Skeletal muscle satellite cell (primary cell): ENCODE data around the gene CTNNAL1.
A peak's percentile ranks its signal among the peaks of the same experiment; 100 is the strongest.

Experiments used
- H3K27me3 ChIP-seq: 2 replicates; pipeline ENCODE4 v1.7.0; 2013; ENCODE audit warnings: low read length; ENCODE audit not compliant: control insufficient read depth, insufficient read depth
- H3K36me3 ChIP-seq: 2 replicates; pipeline ENCODE4 v1.7.0; 2013; ENCODE audit warnings: mild to moderate bottlenecking, control low read depth, low read length; ENCODE audit not compliant: insufficient read depth
- H3K4me1 ChIP-seq: 2 replicates; pipeline ENCODE4 v1.7.0; 2013; ENCODE audit warnings: low read length; ENCODE audit not compliant: control insufficient read depth, insufficient read depth
- H3K4me2 ChIP-seq: 2 replicates; pipeline ENCODE4 v1.7.0; 2013; ENCODE audit warnings: mild to moderate bottlenecking, low read length
- H3K4me3 ChIP-seq: 2 replicates; pipeline ENCODE4 v1.7.0; 2013; ENCODE audit warnings: low read length
- H3K9ac ChIP-seq: 2 replicates; pipeline ENCODE4 v1.7.0; 2013; ENCODE audit warnings: mild to moderate bottlenecking, low read depth, low read length, moderate library complexity
- H3K9me3 ChIP-seq: replicated peaks from 2 replicates; pipeline ENCODE4 v1.7.0; 2013; ENCODE audit warnings: mild to moderate bottlenecking, control low read depth, low read length

Gene CTNNAL1

DNA sequence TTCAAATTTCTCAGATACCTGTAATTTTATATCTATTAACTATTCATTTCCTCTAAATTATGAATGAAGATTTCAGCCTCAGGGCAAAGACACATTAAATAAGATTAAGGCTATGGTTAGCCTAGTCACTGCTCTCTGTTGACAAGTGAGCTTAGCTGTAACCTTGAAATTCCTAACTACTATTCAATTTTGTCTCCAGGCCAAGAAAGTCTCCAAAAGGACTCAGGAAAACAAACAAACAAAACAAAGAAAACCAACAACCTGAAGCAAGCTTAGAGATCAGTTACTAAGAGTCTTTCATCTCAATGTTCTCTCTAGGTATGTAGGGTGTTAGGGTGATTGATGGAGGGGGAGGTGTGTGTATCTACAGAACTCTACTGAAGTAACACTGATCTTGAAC is 9.6 kb upstream of the CTNNAL1 start:
- Histone ChIP-seq H3K9ac (no peak overlapping the region), H3K27me3 (no peaks in the 10 kb centered on the region), H3K9me3 (no peaks in the 10 kb centered on the region), H3K4me3 (no peak overlapping the region), H3K4me1 (no peaks in the 10 kb centered on the region), H3K36me3 (peaks cover 18% of the 10 kb centered on the region), H3K4me2 (no peak overlapping the region)

DNA sequence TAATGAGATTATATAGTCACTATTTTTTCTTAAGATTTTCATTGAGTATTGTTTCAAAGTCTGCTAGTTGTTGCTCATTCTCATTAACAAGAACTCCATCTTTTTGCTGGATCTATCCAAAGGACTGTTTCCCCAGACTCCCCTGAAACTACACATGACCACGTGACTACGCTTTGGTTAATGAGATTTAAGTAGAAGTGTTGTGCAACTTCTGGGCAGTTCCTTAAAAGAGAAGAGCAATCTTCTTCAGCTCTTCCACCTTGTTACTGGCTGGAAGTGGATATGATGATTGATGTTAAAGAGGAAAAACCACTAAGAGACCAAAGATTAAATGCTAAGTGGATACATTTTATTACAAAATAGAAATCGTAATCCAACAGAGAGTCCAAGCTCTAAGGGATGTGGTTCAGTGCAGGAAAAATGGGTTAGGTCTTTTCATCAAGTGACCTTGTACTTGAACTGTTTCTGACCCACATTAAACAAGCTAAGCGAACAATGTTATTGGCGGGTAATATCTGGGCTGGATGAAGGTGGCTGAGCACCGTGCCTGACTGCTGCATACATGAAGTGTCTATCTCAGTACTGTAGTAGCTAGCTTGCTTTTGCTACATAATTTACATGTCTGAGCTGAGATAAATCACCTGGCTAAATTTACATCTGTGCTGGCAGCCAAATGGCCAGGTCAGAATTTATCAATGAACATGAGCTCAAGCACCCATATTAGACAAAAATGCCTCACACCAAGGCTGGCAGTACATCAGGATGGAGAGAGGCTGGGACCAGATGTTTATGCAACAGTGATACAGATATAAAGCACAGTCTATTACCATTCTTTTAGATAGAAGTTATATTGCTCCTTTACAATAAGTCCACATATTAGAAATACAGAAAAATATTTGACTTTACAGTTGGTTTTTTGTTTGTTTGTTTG is 7.5 kb upstream of the CTNNAL1 start:
- Histone ChIP-seq H3K4me2 (no peak overlapping the region), H3K4me1 (no peaks in the 10 kb centered on the region), H3K4me3 (no peak overlapping the region), H3K27me3 (no peaks in the 10 kb centered on the region), H3K9me3 (no peaks in the 10 kb centered on the region), H3K9ac (no peak overlapping the region), H3K36me3 (peaks cover 23% of the 10 kb centered on the region)

DNA sequence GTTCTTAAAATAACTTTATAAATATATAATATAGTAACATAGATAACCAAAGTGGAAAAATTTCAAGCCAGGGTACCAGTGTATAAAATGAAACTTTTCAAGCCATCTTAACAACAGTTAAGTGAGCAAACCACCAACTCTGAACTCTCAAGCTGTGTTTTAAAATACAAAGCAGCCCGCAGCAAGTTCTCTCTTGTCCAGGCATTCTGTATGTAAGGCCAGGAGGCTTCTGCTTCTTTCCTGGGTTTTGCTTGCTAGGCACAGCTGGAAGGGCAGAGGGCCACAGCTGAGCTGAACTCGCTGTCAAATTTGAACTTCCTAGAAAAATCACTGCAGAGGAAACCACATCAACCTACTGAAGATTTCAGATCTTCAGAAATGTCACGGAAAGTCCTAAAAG is 6.8 kb upstream of the CTNNAL1 start:
- no peak overlapping the region for H3K4me3 ChIP-seq
- no peaks in the 10 kb centered on the region for H3K4me1 ChIP-seq
- no peak overlapping the region for H3K9ac ChIP-seq
- H3K27me3 ChIP-seq: no peaks in the 10 kb centered on the region
- no peak overlapping the region for H3K4me2 ChIP-seq
- peaks cover 23% of the 10 kb centered on the region for H3K36me3 ChIP-seq
- H3K9me3 ChIP-seq: no peaks in the 10 kb centered on the region

DNA sequence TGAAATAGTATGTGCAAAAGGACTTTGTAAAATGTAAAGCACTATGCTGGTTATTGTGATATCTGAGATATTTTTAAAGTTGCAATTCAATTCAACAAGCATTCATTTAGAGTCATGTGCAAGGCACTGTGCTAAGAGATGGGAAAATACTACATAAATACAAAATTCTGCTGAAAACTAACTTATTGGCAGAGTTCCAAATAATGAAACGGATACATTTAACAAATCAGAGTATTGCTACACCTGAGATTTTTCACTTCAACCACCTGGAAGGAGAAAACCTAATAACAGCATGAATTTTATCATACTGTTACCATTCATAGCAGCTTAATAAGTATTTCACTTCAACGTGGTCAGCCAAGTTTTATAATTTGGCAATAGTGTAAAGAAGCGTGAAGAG is 6.1 kb upstream of the CTNNAL1 start:
- H3K27me3 ChIP-seq: no peaks in the 10 kb centered on the region
- peaks cover 18% of the 10 kb centered on the region for H3K36me3 ChIP-seq
- no peak overlapping the region for H3K9ac ChIP-seq
- no peak overlapping the region for H3K4me3 ChIP-seq
- H3K4me1 ChIP-seq: peaks cover 4% of the 10 kb centered on the region
- H3K9me3 ChIP-seq: no peaks in the 10 kb centered on the region
- H3K4me2 ChIP-seq: no peak overlapping the region

DNA sequence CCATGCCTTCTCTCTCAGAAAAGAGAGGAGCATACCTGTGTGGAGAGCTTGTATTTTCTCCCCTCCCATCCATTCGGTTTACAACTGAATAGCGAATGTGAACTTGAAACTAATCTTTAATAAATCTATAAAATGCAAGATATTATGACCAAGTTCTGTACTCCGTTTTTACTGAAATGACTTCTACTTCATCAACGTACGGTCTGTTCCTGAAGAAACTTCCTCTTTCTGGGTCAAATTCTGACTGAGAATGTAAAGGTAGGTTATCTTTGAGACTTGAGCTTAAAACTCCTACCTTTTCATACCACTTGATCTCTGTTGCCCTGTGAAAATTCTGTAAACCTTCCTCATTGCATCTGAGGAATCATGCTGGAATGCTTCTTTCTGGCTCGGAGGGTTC is 4.2 kb upstream of the CTNNAL1 start:
- Histone ChIP-seq H3K4me2 (no peak overlapping the region), H3K9me3 (no peaks in the 10 kb centered on the region), H3K4me3 (no peak overlapping the region), H3K27me3 (no peaks in the 10 kb centered on the region), H3K4me1 (peaks cover 14% of the 10 kb centered on the region), H3K9ac (no peak overlapping the region), H3K36me3 (peaks cover 13% of the 10 kb centered on the region)

DNA sequence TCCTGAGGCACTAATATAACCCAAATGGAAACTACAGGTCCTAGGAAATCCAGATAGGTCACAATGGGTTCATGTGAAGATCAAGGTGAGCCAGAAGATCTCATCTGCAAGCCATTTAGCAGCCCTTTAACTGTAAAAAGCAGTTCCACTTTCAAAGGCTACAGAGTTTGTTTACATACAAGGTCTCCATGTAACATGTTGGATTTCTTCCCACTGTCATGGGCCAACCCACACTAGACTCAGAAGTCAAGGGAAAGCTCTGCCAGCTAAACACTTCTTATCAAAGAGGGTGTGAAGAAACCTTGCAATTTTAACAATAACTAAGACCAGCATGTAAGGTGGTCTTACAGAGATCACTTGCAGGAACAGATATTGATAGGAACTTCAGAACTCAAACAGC is 3.8 kb upstream of the CTNNAL1 start:
- H3K9ac ChIP-seq: no peak overlapping the region
- H3K4me2 ChIP-seq: no peak overlapping the region
- H3K36me3 ChIP-seq: peaks cover 13% of the 10 kb centered on the region
- H3K4me1 ChIP-seq: peaks cover 14% of the 10 kb centered on the region
- no peaks in the 10 kb centered on the region for H3K27me3 ChIP-seq
- H3K4me3 ChIP-seq: no peak overlapping the region
- H3K9me3 ChIP-seq: no peaks in the 10 kb centered on the region

DNA sequence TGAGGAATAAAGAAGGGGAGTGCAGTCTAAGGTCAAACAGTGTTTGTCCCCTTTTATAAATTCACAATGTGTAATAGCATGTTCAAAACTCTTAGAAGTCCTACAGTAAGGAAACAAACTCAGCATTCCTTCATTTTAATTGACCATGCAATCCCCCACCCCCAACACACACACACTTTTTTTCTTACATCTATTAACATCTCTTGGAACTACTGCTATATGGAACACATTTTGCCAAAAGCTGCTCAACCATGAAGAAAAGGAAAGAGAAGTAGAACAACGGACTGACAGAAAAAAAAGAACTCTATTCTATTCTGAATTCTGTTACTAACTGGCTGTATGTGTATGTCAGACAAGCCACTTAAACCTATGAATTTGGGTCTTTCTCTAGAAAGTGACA is 2.8 kb upstream of the CTNNAL1 start:
- H3K27me3 ChIP-seq: no peaks in the 10 kb centered on the region
- peaks cover 13% of the 10 kb centered on the region for H3K36me3 ChIP-seq
- H3K9me3 ChIP-seq: no peaks in the 10 kb centered on the region
- no peak overlapping the region for H3K4me2 ChIP-seq
- peaks cover 24% of the 10 kb centered on the region for H3K4me1 ChIP-seq
- no peak overlapping the region for H3K4me3 ChIP-seq
- no peak overlapping the region for H3K9ac ChIP-seq

DNA sequence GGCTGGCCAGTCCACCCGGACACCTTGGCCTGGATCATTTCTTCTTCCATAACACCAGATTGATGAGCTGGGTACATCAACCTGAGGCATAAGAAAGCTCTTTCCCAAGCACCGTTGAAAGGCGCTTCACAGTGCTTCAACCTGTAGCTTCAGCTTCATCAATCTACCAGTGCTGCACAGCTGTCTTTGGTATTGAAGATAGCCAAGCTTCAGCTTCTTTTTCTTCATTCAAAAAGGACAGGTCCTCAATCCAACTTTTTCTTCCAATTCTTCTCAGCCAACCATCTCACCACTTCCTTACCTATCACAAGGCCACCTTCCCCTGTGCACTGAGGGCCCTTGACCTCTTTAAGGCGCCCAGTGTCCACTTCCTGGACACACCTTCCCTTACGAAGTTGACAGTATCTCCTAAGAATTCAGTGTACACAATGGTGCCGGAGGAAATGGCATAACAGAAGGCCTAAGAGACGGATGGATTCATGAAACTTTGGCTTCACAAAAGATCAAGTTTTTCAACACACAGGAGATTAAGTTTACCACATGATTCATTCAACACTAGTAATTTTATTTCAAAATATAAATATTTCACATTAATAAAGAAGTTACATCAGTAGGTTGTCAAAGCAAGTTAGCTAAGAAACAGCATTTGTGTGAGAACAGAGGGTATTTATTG is 1.4 kb upstream of the CTNNAL1 start:
- Histone ChIP-seq H3K4me2 (peak overlapping the region; percentile 79), H3K36me3 (peaks cover 13% of the 10 kb centered on the region), H3K9ac (no peak overlapping the region), H3K27me3 (no peaks in the 10 kb centered on the region), H3K4me1 (peaks cover 33% of the 10 kb centered on the region), H3K4me3 (no peak overlapping the region), H3K9me3 (no peaks in the 10 kb centered on the region)

DNA sequence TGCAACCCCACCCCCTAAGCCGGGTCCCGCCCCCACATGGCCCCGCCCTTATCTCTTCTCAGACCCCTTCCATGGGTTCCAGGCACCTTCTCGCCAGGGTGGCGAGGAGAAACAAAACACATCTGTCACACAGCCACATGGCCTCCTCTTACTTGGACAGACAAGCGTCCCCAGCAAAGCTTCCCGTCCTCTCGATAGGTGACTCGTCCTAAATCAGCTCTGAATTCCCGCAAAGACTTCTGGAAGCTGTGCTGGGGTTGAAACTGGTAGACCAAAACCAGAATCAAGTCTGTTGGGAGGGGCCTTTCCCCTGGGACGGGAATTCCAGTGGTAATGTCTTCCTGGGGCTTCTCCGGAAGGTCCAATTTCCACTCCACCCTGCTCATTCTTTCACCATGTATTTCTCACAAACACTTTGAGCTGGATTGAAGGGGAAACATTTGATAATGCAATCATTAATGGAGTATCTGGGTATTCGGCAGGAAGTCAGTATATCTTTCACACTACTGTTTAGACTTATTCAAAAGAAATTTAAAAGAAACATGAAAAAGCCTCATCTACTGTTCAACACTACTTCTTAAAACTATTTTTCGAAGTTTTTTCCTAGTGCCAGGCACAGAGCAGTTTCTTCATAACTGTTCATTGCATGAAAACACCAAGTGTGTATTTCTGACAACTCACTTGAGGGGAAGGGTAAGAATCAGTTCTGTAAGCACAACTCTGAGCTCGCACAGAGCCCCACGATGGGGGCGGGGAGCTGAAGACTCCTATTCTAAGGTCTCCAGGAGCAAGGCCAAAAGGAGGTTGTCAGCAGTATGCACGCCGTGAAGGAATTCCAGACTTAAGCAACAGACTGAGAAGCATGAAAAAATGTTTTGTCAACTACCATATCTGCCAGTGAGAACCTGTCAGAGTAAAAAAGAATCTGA is 644 bp upstream of the CTNNAL1 start:
- Histone ChIP-seq H3K4me2 (peak overlapping the region; percentile 79), H3K9me3 (no peaks in the 10 kb centered on the region), H3K4me3 (peak overlapping the region; percentile 67), H3K27me3 (no peaks in the 10 kb centered on the region), H3K9ac (peak overlapping the region; percentile 64), H3K36me3 (peaks cover 5% of the 10 kb centered on the region), H3K4me1 (peaks cover 33% of the 10 kb centered on the region)

DNA sequence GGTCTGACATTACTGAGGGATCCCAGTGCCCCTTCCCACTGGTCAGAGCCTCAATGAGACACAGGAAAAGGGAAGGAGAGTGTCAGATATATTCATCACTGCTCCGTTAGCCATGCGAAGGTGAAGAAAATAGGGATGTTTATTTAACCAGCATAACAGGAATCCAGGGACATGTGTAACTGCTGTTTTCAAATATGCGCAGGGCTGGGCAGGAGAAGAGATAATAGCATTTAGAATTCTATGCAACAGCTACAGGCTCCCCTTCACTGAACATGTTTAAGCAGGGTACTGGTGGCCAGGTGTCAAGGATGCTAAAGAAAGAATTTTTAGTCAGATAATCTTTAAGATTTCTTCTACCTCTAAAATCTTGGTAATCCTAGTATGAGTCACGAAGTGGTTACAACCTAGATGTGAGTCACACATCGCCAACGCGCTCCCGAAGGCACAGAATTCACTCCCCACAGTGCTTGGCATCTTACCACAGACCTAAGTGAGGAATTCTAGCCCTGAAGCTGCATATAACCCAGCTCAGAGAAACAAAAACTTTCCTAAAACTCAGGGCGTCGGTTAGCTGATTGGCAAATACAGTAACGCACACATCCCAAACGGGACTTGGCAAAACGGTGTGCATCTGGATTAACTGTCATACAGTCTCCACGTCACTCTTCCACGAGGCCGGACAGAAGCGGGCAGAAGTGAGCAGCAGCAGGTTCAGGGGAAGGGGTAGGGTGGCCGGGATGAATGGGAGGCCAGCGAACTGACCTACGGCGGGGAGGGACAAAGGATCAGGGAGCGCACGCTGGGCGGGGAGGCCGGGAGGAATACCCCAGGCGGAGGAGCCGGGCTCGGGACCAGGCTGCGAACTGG is 1.1 kb downstream of the CTNNAL1 start:
- H3K4me3 ChIP-seq: peak overlapping the region; percentile 76
- H3K4me1 ChIP-seq: peaks cover 33% of the 10 kb centered on the region
- peak overlapping the region; percentile 87 for H3K4me2 ChIP-seq
- no peaks in the 10 kb centered on the region for H3K9me3 ChIP-seq
- peak overlapping the region; percentile 93 for H3K9ac ChIP-seq
- no peaks in the 10 kb centered on the region for H3K27me3 ChIP-seq
- H3K36me3 ChIP-seq: no peaks in the 10 kb centered on the region
